H1 (cell line): ENCODE data around the gene LIN28B. TPM values are rescaled to one million over a fixed set of nuclear protein-coding genes. Genes with fewer than 3 reads are reported as not detected.

Experiments
- CTCF ChIA-PET: fragments of 300-600 bp; sonication (Branson Sonifier 250); formaldehyde crosslinking; loops from one replicate; lab custom pipeline; 2021; ENCODE audit not compliant: partially characterized antibody; lab: Charles Lee
- POLR2A ChIA-PET: fragments of 300-600 bp; sonication (Branson Sonifier 250); formaldehyde crosslinking; loops from one replicate; lab custom pipeline; 2021; ENCODE audit warnings: inconsistent platforms; ENCODE audit not compliant: partially characterized antibody; lab: Charles Lee
- DNase-seq, 2 experiments: peaks; one replicate each; pipeline versions ENCODE4 v3.0.0 to v3.0.0-alpha.2; 2010 to 2022; ENCODE audit warnings: low spot score in 2 of 2, low read depth in 1 of 2, mixed read lengths in 1 of 2
- FAIRE-seq: peaks from 2 replicates; lab custom pipeline; 2011; peaks lifted over from hg19 to GRCh38; lab: Jason Lieb, UNC
- H2AFZ ChIP-seq: 2 replicates; pipeline ENCODE4 v1.8.1; 2012; ENCODE audit warnings: low read length, inconsistent platforms
- H2AK5ac ChIP-seq: 2 replicates; pipeline ENCODE4 v1.6.1; 2013; ENCODE audit warnings: low read depth, low read length
- H2BK120ac ChIP-seq: replicated peaks from 2 replicates; pipeline ENCODE3; 2013; ENCODE audit warnings: low read depth, low read length, inconsistent platforms
- H2BK12ac ChIP-seq: 2 replicates; pipeline ENCODE4 v1.6.1; 2013; ENCODE audit warnings: low read depth, low read length
- H2BK15ac ChIP-seq: 2 replicates; pipeline ENCODE4 v1.6.1; 2013; ENCODE audit warnings: low read length
- H2BK20ac ChIP-seq: 2 replicates; pipeline ENCODE4 v1.6.1; 2013; ENCODE audit warnings: low read length
- H2BK5ac ChIP-seq: 2 replicates; pipeline ENCODE4 v1.6.1; 2013; ENCODE audit warnings: low read depth, low read length
- H3K14ac ChIP-seq: 2 replicates; pipeline ENCODE4 v1.6.1; 2013; ENCODE audit warnings: inconsistent platforms; ENCODE audit not compliant: insufficient read length
- H3K18ac ChIP-seq: 2 replicates; pipeline ENCODE4 v1.6.1; 2013; ENCODE audit warnings: low read length; ENCODE audit errors: extremely low read depth
- H3K23ac ChIP-seq: 2 replicates; pipeline ENCODE4 v1.6.1; 2013; ENCODE audit warnings: inconsistent platforms; ENCODE audit not compliant: insufficient read length
- H3K23me2 ChIP-seq: 2 replicates; pipeline ENCODE4 v1.6.1; 2013; ENCODE audit warnings: low read depth, low read length
- H3K27ac ChIP-seq: 2 replicates; pipeline ENCODE4 v1.6.1; 2011; ENCODE audit warnings: low read depth, low read length, inconsistent platforms
- H3K27me3 ChIP-seq, 4 experiments: replicated peaks in 1 of 4; 1 replicate in 1 of 4; 2 replicates in 3 of 4; pipeline versions ENCODE4 v1.6.1 to v1.8.1; 2011 to 2013; ENCODE audit warnings: low read length in 3 of 4, mild to moderate bottlenecking in 3 of 4, inconsistent platforms in 2 of 4, mixed read lengths in 2 of 4, moderate library complexity in 1 of 4; ENCODE audit not compliant: control insufficient read depth in 3 of 4, insufficient read depth in 3 of 4; ENCODE audit errors: extremely low read depth in 1 of 4
- H3K36me3 ChIP-seq, 4 experiments: 2 replicates each; pipeline versions ENCODE4 v1.6.1 to v1.8.1; 2011 to 2013; ENCODE audit warnings: mild to moderate bottlenecking in 4 of 4, low read length in 3 of 4, moderate library complexity in 2 of 4, control low read depth in 1 of 4, inconsistent platforms in 1 of 4; ENCODE audit not compliant: insufficient read depth in 4 of 4, control insufficient read depth in 2 of 4
- H3K4ac ChIP-seq: replicated peaks from 2 replicates; pipeline ENCODE3; 2013; ENCODE audit warnings: low read length, low read depth, mixed read lengths, inconsistent platforms; ENCODE audit not compliant: insufficient read length
- H3K4me1 ChIP-seq, 4 experiments: replicated peaks in 1 of 4; 1 replicate in 1 of 4; 2 replicates in 3 of 4; pipeline versions ENCODE4 v1.6.1 to v1.8.1; 2011 to 2013; ENCODE audit warnings: low read length in 3 of 4, inconsistent platforms in 2 of 4, mixed read lengths in 1 of 4; ENCODE audit not compliant: insufficient read depth in 4 of 4, control insufficient read depth in 3 of 4
- H3K4me2 ChIP-seq, 2 experiments: 2 replicates each; pipeline versions ENCODE4 v1.6.1 to v1.8.1; 2011 to 2013; ENCODE audit warnings: low read depth in 2 of 2, low read length in 2 of 2, control low read depth in 1 of 2, inconsistent platforms in 1 of 2, mild to moderate bottlenecking in 1 of 2; ENCODE audit not compliant: insufficient read depth in 1 of 2
- H3K4me3 ChIP-seq, 4 experiments: fragments of 200-600, 300-600 bp in 1 of 4; sonication (generic), shearing (Covaris generic), sonication (Bioruptor Twin) in 1 of 4; 2 replicates each; pipeline versions ENCODE4 v1.5.1 to v1.8.1; 2011 to 2016; ENCODE audit warnings: low read length in 4 of 4, low read depth in 3 of 4, control low read depth in 2 of 4, inconsistent platforms in 2 of 4, mild to moderate bottlenecking in 2 of 4, mixed read lengths in 1 of 4, moderate library complexity in 1 of 4; ENCODE audit not compliant: insufficient read depth in 2 of 4; ENCODE audit errors: extremely low read depth in 1 of 4
- H3K56ac ChIP-seq: replicated peaks from 2 replicates; pipeline ENCODE3; 2013; ENCODE audit warnings: low read depth, mild to moderate bottlenecking, mixed read lengths, low read length, inconsistent platforms; ENCODE audit not compliant: insufficient read length
- H3K79me1 ChIP-seq: 2 replicates; pipeline ENCODE4 v1.6.1; 2013; ENCODE audit warnings: low read depth, low read length, control low read depth
- H3K79me2 ChIP-seq, 2 experiments: 2 replicates each; pipeline versions ENCODE4 v1.6.1 to v1.8.1; 2012 to 2013; ENCODE audit warnings: low read length in 2 of 2, mild to moderate bottlenecking in 2 of 2, inconsistent platforms in 1 of 2; ENCODE audit not compliant: insufficient read depth in 2 of 2, control insufficient read depth in 1 of 2
- H3K9ac ChIP-seq, 4 experiments: replicated peaks in 1 of 4; 1 replicate in 1 of 4; 2 replicates in 3 of 4; pipeline versions ENCODE4 v1.6.1 to v1.8.1; 2011 to 2013; ENCODE audit warnings: low read depth in 3 of 4, low read length in 3 of 4, control low read depth in 2 of 4, mild to moderate bottlenecking in 2 of 4, moderate library complexity in 2 of 4, inconsistent platforms in 1 of 4; ENCODE audit errors: extremely low read depth in 1 of 4
- H3K9me3 ChIP-seq, 2 experiments: 2 replicates each; pipeline versions ENCODE4 v1.6.1 to v1.8.1; 2012 to 2013; ENCODE audit warnings: mild to moderate bottlenecking in 2 of 2, moderate library complexity in 2 of 2, control low read depth in 1 of 2, inconsistent platforms in 1 of 2, low read depth in 1 of 2, low read length in 1 of 2, mixed read lengths in 1 of 2; ENCODE audit not compliant: insufficient read depth in 2 of 2
- H4K20me1 ChIP-seq, 2 experiments: replicated peaks in 1 of 2; 2 replicates each; pipeline versions ENCODE3 to v1.8.1; 2011 to 2013; ENCODE audit warnings: inconsistent platforms in 2 of 2, low read length in 2 of 2, mild to moderate bottlenecking in 1 of 2; ENCODE audit not compliant: insufficient read depth in 2 of 2, control insufficient read depth in 1 of 2
- H4K5ac ChIP-seq: 2 replicates; pipeline ENCODE4 v1.6.1; 2013; ENCODE audit warnings: low read length, low read depth, mixed read lengths, inconsistent platforms; ENCODE audit not compliant: insufficient read length
- H4K8ac ChIP-seq: 2 replicates; pipeline ENCODE4 v1.8.0; 2013; ENCODE audit warnings: mild to moderate bottlenecking, moderate library complexity, low read length, inconsistent platforms; ENCODE audit not compliant: insufficient read depth; ENCODE audit errors: extremely low read depth
- H4K91ac ChIP-seq: replicated peaks from 2 replicates; pipeline ENCODE3; 2013; ENCODE audit warnings: low read length, mixed read lengths, inconsistent platforms; ENCODE audit not compliant: insufficient read length
- TAF7 ChIP-seq: optimal IDR thresholded peaks from 2 replicates; pipeline ENCODE3; 2011; ENCODE audit warnings: low read depth, mild to moderate bottlenecking, inconsistent platforms, low read length, moderate library complexity, borderline replicate concordance
- whole genome bisulfite sequencing, 2 experiments: shearing (Covaris generic) in 1 of 2; methylation state at CpG; one replicate each; pipeline versions ENCODE4 v1.1.6 to v1.1.7; 2013 to 2015; ENCODE audit warnings: low lambda C conversion rate in 2 of 2, mixed read lengths in 2 of 2, inconsistent platforms in 1 of 2, low coverage in 1 of 2, missing lambda C conversion rate in 1 of 2; ENCODE audit not compliant: insufficient replicate concordance in 2 of 2, insufficient coverage in 1 of 2, insufficient read length in 1 of 2; ENCODE audit errors: extremely low coverage in 1 of 2, missing lambda C conversion rate in 1 of 2; 5-methylcytosine and 5-hydroxymethylcytosine counted together
- polyA plus RNA-seq, 7 experiments: library from polyadenylated mRNA; depleted of rRNA in 3 of 7; stranded (reverse) in 5 of 7; unstranded in 2 of 7; fragments of >200 nt in 5 of 7; fragments of 200-250 nt in 2 of 7; gene quantifications; 1 replicate in 5 of 7; 2 replicates in 1 of 7; 4 replicates in 1 of 7; pipeline versions ENCODE4 v1.2.1 to v1.2.3, GENCODE V29; 2011 to 2013; ENCODE audit warnings: missing spikeins in 2 of 7, mixed read lengths in 2 of 7
- total RNA-seq: library from RNA; stranded (reverse); fragmentation: NEBNext Ultra II Directional; extraction: Animal tissue kit (Norgen Biotek cat#: 25700); gene quantifications from 2 replicates; pipeline ENCODE4 v1.2.1, GENCODE V29; 2021

Gene LIN28B
- total and polyA plus RNA-seq, 2 of the 8 experiments (the other 6 are each of a cell fraction or from before 2014, with no cell fraction given): 27.4 to 94.7 TPM

DNA sequence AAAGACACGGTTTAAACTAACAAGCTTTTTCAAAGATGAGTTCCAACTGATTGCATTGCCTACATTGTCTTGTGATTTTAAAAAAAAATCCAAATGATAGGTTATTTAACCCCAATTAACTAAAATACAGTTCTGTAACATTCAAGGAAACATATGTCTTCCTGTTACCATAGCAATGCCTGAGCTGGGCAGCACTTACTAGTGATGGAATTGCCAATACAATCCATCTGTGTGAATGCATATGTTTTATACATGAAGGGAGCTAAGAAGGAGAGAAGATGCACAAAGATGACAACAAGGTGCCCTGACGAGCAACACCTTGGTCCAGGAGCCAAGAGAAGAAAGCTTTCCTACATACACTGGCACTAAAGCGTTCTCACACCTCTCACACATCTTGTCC lies 154.2 kb downstream of the LIN28B start:
- Histone ChIP-seq H3K4ac (no peak overlapping the region), H2BK15ac (no peak overlapping the region), H4K5ac (no peak overlapping the region), H3K79me2 (no peaks in the 10 kb centered on the region), H2BK12ac (no peak overlapping the region), H2BK120ac (no peak overlapping the region), H2AFZ (no peak overlapping the region), H3K36me3 (no peaks in the 10 kb centered on the region), H2AK5ac (no peak overlapping the region), H3K9me3 (no peaks in the 10 kb centered on the region), H4K91ac (no peak overlapping the region), H3K9ac (no peak overlapping the region), H3K23me2 (no peaks in the 10 kb centered on the region), H3K27ac (no peak overlapping the region), H3K27me3 (no peaks in the 10 kb centered on the region), H3K4me1 (no peaks in the 10 kb centered on the region), H3K79me1 (no peaks in the 10 kb centered on the region), H4K8ac (no peak overlapping the region), H3K14ac (no peak overlapping the region), H3K23ac (no peak overlapping the region), H2BK5ac (no peak overlapping the region), H4K20me1 (no peaks in the 10 kb centered on the region), H3K56ac (no peak overlapping the region), H3K4me3 (no peak overlapping the region), H3K18ac (no peak overlapping the region), H2BK20ac (no peak overlapping the region), H3K4me2 (no peak overlapping the region)
- FAIRE-seq (no peak), DNase-seq (no peak)
- CTCF ChIA-PET: interaction anchor here (0.6 to 4.1 kb wide), 5 partner anchors 12 to 299 kb away, joined by 3 to 13 read pairs (median 10); no protein-coding TSS in a partner anchor
- 88% methylated on average over 3 of the region's 3 CpGs; no CpG with 5 or more reads in 1 of the 2 experiments for WGBS, 2 experiments
- no peak for TF ChIP-seq TAF7
- POLR2A ChIA-PET: interaction anchor here (1.0 kb wide), 1 partner anchor 14 kb away, joined by 3 read pairs; no protein-coding TSS in a partner anchor
